Spinal cord (tissue), 10 donors: ENCODE results near the gene RAB3GAP2. TPM values are rescaled to one million over a fixed set of nuclear protein-coding genes. Genes with fewer than 3 reads are reported as not detected.
"Not testable (repeated sequence)": the region's sequence is repeated elsewhere in the genome, so short reads cannot be mapped to it uniquely, and the experiment has no call there.

Experiments used
- DNase-seq, 6 donors: peaks; one replicate each; pipeline versions ENCODE4 v3.0.0 to v3.0.0-alpha.2; 2013 to 2015; ENCODE audit warnings: low spot score in 6 of 6, low read depth in 4 of 6
- H3K27ac ChIP-seq: one replicate; pipeline ENCODE4 v1.5.1; 2013; ENCODE audit warnings: low read depth, low read length, control low read depth
- H3K27me3 ChIP-seq: one replicate; pipeline ENCODE4 v1.6.1; 2013; ENCODE audit warnings: low read length; ENCODE audit not compliant: control insufficient read depth, insufficient read depth
- H3K36me3 ChIP-seq: one replicate; pipeline ENCODE4 v1.6.1; 2013; ENCODE audit warnings: low read length; ENCODE audit not compliant: control insufficient read depth, insufficient read depth
- H3K4me1 ChIP-seq: one replicate; pipeline ENCODE4 v1.6.1; 2013; ENCODE audit warnings: low read length; ENCODE audit not compliant: control insufficient read depth, insufficient read depth
- H3K4me3 ChIP-seq: one replicate; pipeline ENCODE4 v1.5.1; 2013; ENCODE audit warnings: low read depth, low read length, control low read depth
- H3K9me3 ChIP-seq: one replicate; pipeline ENCODE4 v1.6.1; 2013; ENCODE audit warnings: low read length; ENCODE audit not compliant: control insufficient read depth, insufficient read depth
- WGBS: methylation state at CpG from one replicate; pipeline ENCODE4 v1.1.5; 2013; ENCODE audit warnings: missing lambda C conversion rate; ENCODE audit not compliant: insufficient coverage; 5-methylcytosine and 5-hydroxymethylcytosine counted together
- polyA plus RNA-seq, 2 donors: library from polyadenylated mRNA; unstranded; fragments of 120-200 nt; gene quantifications; one replicate each; pipeline ENCODE4 v1.2.1, GENCODE V29; 2013; ENCODE audit not compliant: insufficient read length in 2 of 2
- total RNA-seq, 2 donors: library from RNA; depleted of rRNA in 1 of 2; stranded (reverse); fragments of 120-200 nt in 1 of 2; fragments of >200 nt in 1 of 2; gene quantifications; one replicate each; pipeline versions ENCODE4 v1.2.3 to v1.2.4, GENCODE V29; 2013 to 2014
- donor health status: healthy.

Gene RAB3GAP2
- total and polyA plus RNA-seq, 4 donors: 23.2 to 45.3 (median 29.4) TPM

GRCh38 chr1:220164517-220164916, 107.7 kb downstream of the RAB3GAP2 start:
- H3K4me3 ChIP-seq: no peak overlapping the region
- H3K4me1 ChIP-seq: no peaks in the 10 kb centered on the region
- DNase-seq: no peak
- WGBS: no CpG with 5 or more reads among the region's 2 CpGs
- no peak overlapping the region for H3K27ac ChIP-seq
- H3K9me3 ChIP-seq: no peaks in the 10 kb centered on the region
- H3K36me3 ChIP-seq: peaks cover 8% of the 10 kb centered on the region
- H3K27me3 ChIP-seq: no peaks in the 10 kb centered on the region

DNA sequence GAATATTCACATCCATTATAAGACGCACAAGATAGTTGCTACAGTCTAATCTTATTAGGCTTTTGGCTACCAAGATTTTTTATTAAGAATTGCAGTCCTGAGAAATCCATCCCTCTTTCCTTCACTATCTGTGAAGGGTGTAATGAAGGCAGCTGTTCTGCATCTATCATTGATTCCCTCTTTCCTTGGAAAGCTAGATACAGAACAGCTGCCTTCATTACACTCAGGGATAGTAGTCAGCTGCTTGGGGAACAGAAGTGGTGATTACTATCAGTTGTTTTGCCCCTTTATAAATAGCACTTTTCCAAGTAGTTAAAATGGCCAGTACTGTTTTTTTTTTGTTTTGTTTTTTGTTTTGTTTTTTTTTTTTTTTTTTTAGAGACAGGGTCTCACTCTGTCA, 108.1 kb downstream of the RAB3GAP2 start:
- Histone ChIP-seq H3K9me3 (no peaks in the 10 kb centered on the region), H3K4me3 (no peak overlapping the region), H3K36me3 (peaks cover 5% of the 10 kb centered on the region), H3K27ac (no peak overlapping the region), H3K4me1 (no peaks in the 10 kb centered on the region), H3K27me3 (no peaks in the 10 kb centered on the region)
- peak in 1 of 6 donors; percentile 59 for DNase-seq
- WGBS: no CpG with 5 or more reads among the region's 1 CpG

DNA sequence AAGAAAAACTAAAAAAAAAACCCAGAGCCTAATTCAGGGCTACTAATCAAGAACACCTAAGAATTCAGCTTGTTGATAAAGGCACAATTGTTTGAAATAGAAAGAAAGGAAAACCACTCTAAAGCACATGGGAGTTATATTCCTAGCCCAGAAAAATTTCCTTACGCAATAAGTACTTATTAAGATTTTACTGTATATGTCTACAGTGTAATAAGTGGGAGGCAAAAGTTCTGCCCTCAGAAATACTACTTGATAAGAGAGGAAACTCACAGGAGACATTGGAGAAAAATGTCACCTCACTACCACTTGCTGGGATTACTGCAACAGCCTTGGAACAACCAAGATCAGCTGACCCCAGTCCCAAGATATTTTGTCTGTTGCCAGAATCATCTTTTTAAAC, 112.2 kb downstream of the RAB3GAP2 start:
- WGBS: no CpG with 5 or more reads among the region's 1 CpG

DNA sequence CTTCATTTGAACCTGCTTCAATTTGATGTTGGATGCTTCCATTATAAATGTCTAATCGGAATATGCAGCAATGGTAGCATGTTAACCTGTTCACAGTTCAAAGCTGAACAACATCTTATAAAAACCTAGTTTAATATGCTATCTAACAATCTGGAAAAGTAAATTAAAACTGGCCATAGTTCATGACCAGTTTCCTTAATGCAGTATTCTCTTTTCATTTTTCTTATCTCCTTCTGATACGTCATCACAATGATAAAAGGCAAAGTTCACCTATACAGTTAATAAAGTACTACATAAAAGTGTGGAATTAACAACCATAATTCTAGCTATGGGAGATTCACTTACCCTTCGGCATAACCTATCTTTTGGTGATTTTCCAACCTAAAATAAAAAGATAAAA, 113.2 kb downstream of the RAB3GAP2 start:
- WGBS: no CpG with 5 or more reads among the region's 3 CpGs
- Histone ChIP-seq H3K4me1 (no peaks in the 10 kb centered on the region), H3K27me3 (no peaks in the 10 kb centered on the region), H3K36me3 (peaks cover 10% of the 10 kb centered on the region), H3K4me3 (no peak overlapping the region), H3K27ac (no peak overlapping the region), H3K9me3 (no peaks in the 10 kb centered on the region)
- no peak for DNase-seq

More for the DNA sequence above, 112.2 kb downstream of the RAB3GAP2 start:
- Histone ChIP-seq H3K4me3 (no peak overlapping the region), H3K27me3 (no peaks in the 10 kb centered on the region), H3K9me3 (no peaks in the 10 kb centered on the region), H3K27ac (no peak overlapping the region), H3K4me1 (no peaks in the 10 kb centered on the region), H3K36me3 (peaks cover 10% of the 10 kb centered on the region)
- DNase-seq: no peak

GRCh38 chr1:220158530-220158929, 113.7 kb downstream of the RAB3GAP2 start:
- not testable (repeated sequence) for H3K9me3 ChIP-seq, H3K4me3 ChIP-seq, DNase-seq, H3K4me1 ChIP-seq, H3K27me3 ChIP-seq, H3K36me3 ChIP-seq, H3K27ac ChIP-seq
- WGBS: no CpG with 5 or more reads among the region's 7 CpGs

DNA sequence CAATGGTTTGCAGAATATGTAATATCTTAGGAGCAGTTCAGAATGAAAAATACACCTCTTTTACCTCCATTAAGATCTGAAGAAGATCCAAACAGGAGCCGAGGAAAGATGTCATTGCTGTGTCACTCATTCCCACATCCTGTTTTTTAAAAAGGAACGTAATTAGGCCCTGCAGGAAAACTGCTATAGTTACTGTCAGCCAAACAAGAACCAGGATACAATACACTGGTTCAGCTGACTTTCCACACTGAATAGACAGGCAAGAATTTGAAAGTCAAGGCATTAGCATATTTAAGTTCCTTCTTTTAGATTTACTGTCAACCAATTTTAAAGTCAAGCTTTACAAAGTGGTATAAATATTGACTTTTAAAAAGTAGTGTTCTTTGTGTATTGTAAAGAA, 114.5 kb downstream of the RAB3GAP2 start:
- no peak overlapping the region for H3K27ac ChIP-seq
- H3K4me1 ChIP-seq: no peaks in the 10 kb centered on the region
- peaks cover 11% of the 10 kb centered on the region for H3K36me3 ChIP-seq
- no peaks in the 10 kb centered on the region for H3K9me3 ChIP-seq
- WGBS: 40% methylated on average over 1 of the region's 2 CpGs
- no peaks in the 10 kb centered on the region for H3K27me3 ChIP-seq
- H3K4me3 ChIP-seq: no peak overlapping the region
- DNase-seq: no peak

DNA sequence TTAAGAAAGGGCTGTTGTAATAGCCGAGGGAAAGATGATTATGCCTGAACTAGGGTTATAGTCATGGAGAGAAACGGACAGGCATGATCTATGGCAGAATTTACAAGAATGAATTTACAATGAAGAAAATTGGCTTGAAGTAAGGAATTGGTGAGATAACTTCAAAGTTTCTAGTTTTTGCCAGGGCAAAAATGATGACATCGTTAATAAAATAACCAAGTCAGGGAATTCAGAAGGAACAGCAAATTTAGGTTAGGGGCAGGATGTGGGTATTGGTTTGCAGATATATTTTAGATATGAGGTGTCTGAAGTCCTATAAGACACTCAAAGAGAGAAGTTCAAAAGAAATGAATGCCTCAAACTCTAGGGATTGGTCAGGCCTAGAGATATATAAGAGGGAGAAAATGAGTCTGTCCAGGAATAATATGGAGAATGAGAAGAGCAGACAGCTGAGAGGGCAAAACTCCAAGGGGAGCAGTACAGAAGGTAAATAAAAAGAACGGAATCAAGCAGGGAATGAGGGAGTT, 115.6 kb downstream of the RAB3GAP2 start:
- Histone ChIP-seq H3K36me3 (peaks cover 19% of the 10 kb centered on the region), H3K9me3 (no peaks in the 10 kb centered on the region), H3K4me1 (no peaks in the 10 kb centered on the region), H3K27ac (no peak overlapping the region), H3K27me3 (no peaks in the 10 kb centered on the region), H3K4me3 (no peak overlapping the region)
- WGBS: 93% methylated on average over 3 of the region's 4 CpGs
- DNase-seq: no peak

GRCh38 chr1:220153147-220153546, 119.1 kb downstream of the RAB3GAP2 start:
- H3K9me3 ChIP-seq: no peaks in the 10 kb centered on the region
- no peak overlapping the region for H3K4me3 ChIP-seq
- H3K27ac ChIP-seq: no peak overlapping the region
- H3K27me3 ChIP-seq: no peaks in the 10 kb centered on the region
- no peak for DNase-seq
- peaks cover 19% of the 10 kb centered on the region for H3K36me3 ChIP-seq
- H3K4me1 ChIP-seq: peaks cover 3% of the 10 kb centered on the region

GRCh38 chr1:220151454-220151853, 120.8 kb downstream of the RAB3GAP2 start:
- H3K4me1 ChIP-seq: peaks cover 3% of the 10 kb centered on the region
- no peaks in the 10 kb centered on the region for H3K9me3 ChIP-seq
- H3K27me3 ChIP-seq: no peaks in the 10 kb centered on the region
- WGBS: 42% methylated on average over 2 of the region's 3 CpGs
- no peak overlapping the region for H3K27ac ChIP-seq
- DNase-seq: peak in 2 of 6 donors; percentile 9 to 39
- H3K36me3 ChIP-seq: peaks cover 12% of the 10 kb centered on the region
- no peak overlapping the region for H3K4me3 ChIP-seq

- peaks cover 3% of the 10 kb centered on the region for H3K4me1 ChIP-seq
- WGBS: no CpG with 5 or more reads among the region's 1 CpG
- no peaks in the 10 kb centered on the region for H3K27me3 ChIP-seq
- no peak for DNase-seq
- H3K36me3 ChIP-seq: peaks cover 13% of the 10 kb centered on the region
- no peak overlapping the region for H3K27ac ChIP-seq
- no peaks in the 10 kb centered on the region for H3K9me3 ChIP-seq
- H3K4me3 ChIP-seq: no peak overlapping the region
Observed at GRCh38 chr1:220149742-220150141, 122.5 kb downstream of the RAB3GAP2 start.
